GM12865 (cell line): ENCODE measurements around the gene TRIML2.

Experiments used
- DNase-seq: peaks from one replicate; pipeline ENCODE4 v3.0.0; 2010; ENCODE audit warnings: low read depth
- H3K4me3 ChIP-seq: 2 replicates; pipeline ENCODE4 v1.5.1; 2011; ENCODE audit warnings: mild to moderate bottlenecking, low read depth, low read length, control low read depth
- TF ChIP-seq, protein P1 (sequence below): IDR thresholded peaks from 2 replicates; pipeline ENCODE4 v1.5.1; 2011; ENCODE audit warnings: low read length, control low read depth, low read depth, inconsistent platforms; ENCODE audit not compliant: insufficient read depth; ENCODE audit errors: missing control alignments

Gene TRIML2

DNA sequence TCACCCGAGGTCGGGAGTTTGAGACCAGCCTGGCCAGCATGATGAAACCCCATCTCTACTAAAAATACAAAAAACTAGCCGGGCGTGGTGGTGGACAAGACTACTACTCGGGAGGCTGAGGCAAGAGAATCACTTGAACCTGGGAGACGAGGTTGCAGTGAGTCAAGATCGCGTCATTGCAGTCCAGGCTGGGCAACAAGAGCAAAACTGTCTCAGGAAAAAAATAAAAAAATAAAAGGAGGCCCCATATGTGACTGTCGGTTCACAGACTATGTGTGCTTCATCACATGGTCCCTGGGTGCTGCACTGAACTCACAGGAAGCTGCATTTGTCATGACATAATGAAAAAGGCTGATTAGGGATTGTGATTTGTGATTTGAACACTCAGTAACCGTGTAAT, 36.2 kb upstream of the TRIML2 start:
- DNase-seq: no peak
- no peak overlapping the region for H3K4me3 ChIP-seq
- TF ChIP-seq, protein P1, sequence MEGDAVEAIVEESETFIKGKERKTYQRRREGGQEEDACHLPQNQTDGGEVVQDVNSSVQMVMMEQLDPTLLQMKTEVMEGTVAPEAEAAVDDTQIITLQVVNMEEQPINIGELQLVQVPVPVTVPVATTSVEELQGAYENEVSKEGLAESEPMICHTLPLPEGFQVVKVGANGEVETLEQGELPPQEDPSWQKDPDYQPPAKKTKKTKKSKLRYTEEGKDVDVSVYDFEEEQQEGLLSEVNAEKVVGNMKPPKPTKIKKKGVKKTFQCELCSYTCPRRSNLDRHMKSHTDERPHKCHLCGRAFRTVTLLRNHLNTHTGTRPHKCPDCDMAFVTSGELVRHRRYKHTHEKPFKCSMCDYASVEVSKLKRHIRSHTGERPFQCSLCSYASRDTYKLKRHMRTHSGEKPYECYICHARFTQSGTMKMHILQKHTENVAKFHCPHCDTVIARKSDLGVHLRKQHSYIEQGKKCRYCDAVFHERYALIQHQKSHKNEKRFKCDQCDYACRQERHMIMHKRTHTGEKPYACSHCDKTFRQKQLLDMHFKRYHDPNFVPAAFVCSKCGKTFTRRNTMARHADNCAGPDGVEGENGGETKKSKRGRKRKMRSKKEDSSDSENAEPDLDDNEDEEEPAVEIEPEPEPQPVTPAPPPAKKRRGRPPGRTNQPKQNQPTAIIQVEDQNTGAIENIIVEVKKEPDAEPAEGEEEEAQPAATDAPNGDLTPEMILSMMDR: no peak

DNA sequence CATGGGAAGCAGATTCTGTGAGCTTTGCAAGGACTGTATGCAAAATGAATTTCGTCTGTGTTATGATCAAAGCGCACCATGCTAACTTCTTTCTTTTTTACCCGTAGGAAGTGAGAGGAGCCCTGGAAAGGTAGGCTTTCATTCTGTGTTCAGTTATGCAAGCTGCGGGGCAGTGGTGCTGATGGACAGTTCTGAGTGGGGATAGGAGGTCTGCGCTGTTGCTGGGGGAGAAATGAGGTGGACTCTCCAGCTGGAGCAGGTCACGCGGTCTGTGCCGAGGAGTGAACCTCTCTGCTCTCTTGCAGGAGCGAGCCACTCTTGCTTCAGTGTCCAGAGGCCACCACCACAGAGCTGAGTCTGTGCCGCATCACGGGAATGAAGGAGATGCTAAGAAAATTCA, 34.3 kb upstream of the TRIML2 start:
- no peak overlapping the region for H3K4me3 ChIP-seq
- no peak for DNase-seq
- TF ChIP-seq, protein P1: no peak

DNA sequence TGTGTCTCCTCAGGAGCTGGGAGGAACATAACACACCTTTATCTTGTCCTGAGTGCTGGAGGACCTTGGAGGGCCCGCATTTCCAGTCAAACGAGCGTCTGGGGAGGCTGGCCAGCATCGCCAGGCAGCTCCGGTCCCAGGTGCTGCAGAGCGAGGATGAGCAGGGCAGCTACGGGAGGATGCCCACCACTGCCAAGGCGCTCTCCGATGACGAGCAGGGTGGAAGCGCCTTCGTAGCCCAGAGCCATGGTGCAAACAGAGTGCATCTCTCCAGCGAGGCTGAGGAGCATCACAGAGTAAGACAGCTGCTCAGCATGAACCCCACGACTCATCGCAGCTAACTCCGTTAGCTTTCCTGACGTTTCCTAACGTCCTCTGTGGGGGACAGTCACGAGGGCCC, 30.3 kb upstream of the TRIML2 start:
- DNase-seq: no peak
- TF ChIP-seq, protein P1: no peak
- no peak overlapping the region for H3K4me3 ChIP-seq

DNA sequence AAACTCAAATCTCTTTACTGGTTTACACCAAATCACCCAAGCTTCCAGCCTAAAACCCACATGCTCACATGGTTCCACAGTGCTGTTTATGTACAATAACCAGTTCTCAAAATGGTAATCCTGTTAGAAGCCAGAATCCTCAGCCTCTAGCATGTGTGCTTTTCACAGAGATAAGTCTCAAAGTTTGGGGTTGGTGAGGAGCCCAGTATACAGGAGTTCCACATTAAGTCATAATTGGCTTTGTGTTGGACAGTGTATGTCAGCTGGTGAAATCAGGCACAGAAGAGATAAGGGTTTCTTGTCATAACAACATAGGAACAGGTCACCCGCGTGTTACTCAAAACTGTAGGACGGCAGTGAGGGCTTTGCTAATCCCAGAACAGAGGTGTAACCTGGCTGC, 29.7 kb upstream of the TRIML2 start, which contains the start of gene TRIML1:
TSS of gene TRIML1 (plus strand) at position 301 of the 400 bp plus-strand sequence. CDS start 118 bp downstream, outside the sequence.
- H3K4me3 ChIP-seq: no peak within 1 kb of the TSS
- DNase-seq: no peak
- TF ChIP-seq, protein P1: no peak

DNA sequence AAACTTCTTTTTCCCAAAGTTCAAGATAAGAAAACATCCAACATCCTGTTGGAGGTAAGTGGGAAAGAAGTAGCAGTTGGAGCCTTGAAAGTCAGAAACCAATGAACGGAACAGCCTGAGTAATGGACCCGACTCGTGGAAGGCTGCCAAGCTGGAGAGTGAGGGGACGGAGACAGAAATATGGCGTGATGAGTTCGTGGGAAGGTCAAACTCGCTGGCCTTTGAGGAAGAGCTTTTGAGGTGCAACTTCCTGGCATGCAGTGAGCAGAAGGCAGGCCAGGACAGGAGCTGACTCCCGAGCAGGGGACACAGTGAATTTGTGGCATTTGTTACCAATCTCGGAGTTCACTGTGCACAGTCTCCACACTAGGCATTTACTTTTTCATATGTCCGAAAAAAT, 28.8 kb upstream of the TRIML2 start:
- no peak overlapping the region for H3K4me3 ChIP-seq
- TF ChIP-seq, protein P1: no peak
- no peak for DNase-seq

DNA sequence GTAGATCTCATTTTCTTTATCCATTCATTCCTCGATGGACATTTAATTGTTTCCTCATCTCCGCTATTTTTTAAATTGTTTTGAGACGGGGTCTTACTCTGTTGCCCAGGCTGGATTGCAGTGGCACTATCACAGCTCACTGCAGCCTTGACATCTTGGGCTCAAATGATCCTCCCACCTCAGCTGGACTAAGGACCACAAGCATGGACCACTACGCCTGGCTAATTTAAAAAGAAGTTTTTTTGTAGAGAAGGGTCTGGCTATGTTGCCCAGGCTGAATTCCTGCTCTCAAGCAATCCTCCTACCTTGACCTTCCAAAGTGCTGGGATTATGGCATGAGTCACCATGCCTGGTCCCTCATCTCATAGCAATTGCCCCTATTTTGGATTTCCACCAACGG, 22.8 kb upstream of the TRIML2 start:
- no peak for DNase-seq
- H3K4me3 ChIP-seq: no peak overlapping the region
- TF ChIP-seq, protein P1: no peak

DNA sequence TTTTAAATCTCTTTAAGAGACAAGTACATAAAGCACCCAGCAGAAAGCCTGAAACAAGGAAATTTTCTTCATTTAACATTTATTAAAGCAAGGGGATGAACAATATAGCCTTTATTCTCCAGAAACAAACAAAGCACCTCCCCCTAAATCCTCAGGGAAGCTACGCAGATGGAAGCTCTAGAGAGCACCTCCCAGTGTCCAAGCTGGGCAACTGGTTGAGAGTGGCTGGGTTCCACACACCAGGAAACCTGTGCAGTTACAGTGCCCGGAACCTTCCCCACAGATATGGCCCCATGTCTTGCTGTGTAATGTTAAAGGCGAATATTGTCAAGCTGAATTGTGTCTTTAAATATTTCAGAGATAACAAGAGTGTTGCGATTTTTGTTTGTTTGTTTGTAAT, 21.0 kb upstream of the TRIML2 start:
- no peak for DNase-seq
- H3K4me3 ChIP-seq: no peak overlapping the region
- TF ChIP-seq, protein P1: no peak
